Peyer's patch (tissue), 4 donors: ENCODE results near the gene TLE6. TPM values are rescaled to one million over a fixed set of nuclear protein-coding genes. Genes with fewer than 3 reads are reported as not detected.
"Not testable (repeated sequence)": the region's sequence is repeated elsewhere in the genome, so short reads cannot be mapped to it uniquely, and the experiment has no call there.

Experiments used
- DNase-seq, 3 donors: peaks; one replicate each; pipeline ENCODE4 v3.0.0-alpha.2; 2017 to 2019
- H3K27ac ChIP-seq, 4 donors: fragments of 200-600 bp; sonication (generic); one replicate each; pipeline ENCODE4 v1.5.1; 2016 to 2019
- H3K27me3 ChIP-seq, 2 donors: fragments of 200-600 bp; sonication (generic); one replicate each; pipeline ENCODE4 v1.5.1; 2019
- H3K36me3 ChIP-seq, 3 donors: fragments of 200-600 bp; sonication (generic); one replicate each; pipeline ENCODE4 v1.5.1; 2016 to 2019
- H3K4me1 ChIP-seq, 4 donors: fragments of 200-600 bp; sonication (generic); one replicate each; pipeline ENCODE4 v1.5.1; 2016 to 2019
- H3K4me3 ChIP-seq, 4 donors: fragments of 200-600 bp; sonication (generic); 1 replicate in 3 of 4; 2 replicates in 1 of 4; pipeline ENCODE4 v1.5.1; 2016 to 2019; ENCODE audit warnings: mild to moderate bottlenecking in 1 of 4
- H3K9me3 ChIP-seq, 4 donors: fragments of 200-600 bp; sonication (generic); one replicate each; pipeline ENCODE4 v1.5.1; 2016 to 2019; ENCODE audit warnings: mild to moderate bottlenecking in 1 of 4
- POLR2A ChIP-seq, 2 donors: fragments of 450-650 bp; IDR thresholded peaks; one replicate each; pipeline ENCODE4 v1.5.1; 2017; ENCODE audit warnings: antibody characterized with exemption in 2 of 2, mild to moderate bottlenecking in 2 of 2, moderate library complexity in 2 of 2
- total RNA-seq, 4 donors: library from RNA; depleted of rRNA; stranded (reverse); fragments of >200 nt; gene quantifications; one replicate each; pipeline ENCODE4 v1.1.0, GENCODE V29; 2016
- TF ChIP-seq, protein P1 (sequence below), 6 experiments: fragments of 450-650 bp in 4 of 6; fragments of 200-600 bp in 2 of 6; sonication (generic) in 1 of 6; IDR thresholded peaks; one replicate each; pipeline ENCODE4 v1.5.1; 2017 to 2019; ENCODE audit warnings: antibody characterized with exemption in 6 of 6, mild to moderate bottlenecking in 3 of 6, moderate library complexity in 1 of 6

TLE6 gene
- total RNA-seq, 4 donors from 2014 or later, result 1.9 to 2.5 TPM; not detected in 2

GRCh38 chr19:3004522-3004921, 27.2 kb downstream of the TLE6 start:
- no peak for DNase-seq
- Histone ChIP-seq H3K36me3 (no peaks in the 10 kb centered on the region), H3K4me3 (no peak overlapping the region), H3K27ac (no peak overlapping the region), H3K9me3 (no peaks in the 10 kb centered on the region), H3K27me3 (no peaks in the 10 kb centered on the region), H3K4me1 (no peaks in the 10 kb centered on the region)
- no peak for TF ChIP-seq POLR2A (IDR thresholded peaks at IDR 0.05)
- TF ChIP-seq, protein P1, sequence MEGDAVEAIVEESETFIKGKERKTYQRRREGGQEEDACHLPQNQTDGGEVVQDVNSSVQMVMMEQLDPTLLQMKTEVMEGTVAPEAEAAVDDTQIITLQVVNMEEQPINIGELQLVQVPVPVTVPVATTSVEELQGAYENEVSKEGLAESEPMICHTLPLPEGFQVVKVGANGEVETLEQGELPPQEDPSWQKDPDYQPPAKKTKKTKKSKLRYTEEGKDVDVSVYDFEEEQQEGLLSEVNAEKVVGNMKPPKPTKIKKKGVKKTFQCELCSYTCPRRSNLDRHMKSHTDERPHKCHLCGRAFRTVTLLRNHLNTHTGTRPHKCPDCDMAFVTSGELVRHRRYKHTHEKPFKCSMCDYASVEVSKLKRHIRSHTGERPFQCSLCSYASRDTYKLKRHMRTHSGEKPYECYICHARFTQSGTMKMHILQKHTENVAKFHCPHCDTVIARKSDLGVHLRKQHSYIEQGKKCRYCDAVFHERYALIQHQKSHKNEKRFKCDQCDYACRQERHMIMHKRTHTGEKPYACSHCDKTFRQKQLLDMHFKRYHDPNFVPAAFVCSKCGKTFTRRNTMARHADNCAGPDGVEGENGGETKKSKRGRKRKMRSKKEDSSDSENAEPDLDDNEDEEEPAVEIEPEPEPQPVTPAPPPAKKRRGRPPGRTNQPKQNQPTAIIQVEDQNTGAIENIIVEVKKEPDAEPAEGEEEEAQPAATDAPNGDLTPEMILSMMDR (IDR thresholded peaks at IDR 0.05), result no peak

- no peaks in the 10 kb centered on the region for H3K9me3 ChIP-seq
- TF ChIP-seq POLR2A (IDR thresholded peaks at IDR 0.05), result no peak
- TF ChIP-seq, protein P1 (IDR thresholded peaks at IDR 0.05), result no peak
- H3K4me3 ChIP-seq, result no peak overlapping the region
- no peak overlapping the region for H3K27ac ChIP-seq
- H3K27me3 ChIP-seq, result no peaks in the 10 kb centered on the region
- H3K36me3 ChIP-seq, result no peaks in the 10 kb centered on the region
- no peak for DNase-seq
- H3K4me1 ChIP-seq, result no peaks in the 10 kb centered on the region
Measured at GRCh38 chr19:3005345-3005744, 28.0 kb downstream of the TLE6 start.

- H3K36me3 ChIP-seq, result no peaks in the 10 kb centered on the region
- no peaks in the 10 kb centered on the region for H3K4me1 ChIP-seq
- no peak overlapping the region for H3K27ac ChIP-seq
- no peak for DNase-seq
- TF ChIP-seq, protein P1 (IDR thresholded peaks at IDR 0.05), result no peak
- no peak for TF ChIP-seq POLR2A (IDR thresholded peaks at IDR 0.05)
- H3K9me3 ChIP-seq, result no peaks in the 10 kb centered on the region
- H3K27me3 ChIP-seq, result no peaks in the 10 kb centered on the region
- no peak overlapping the region for H3K4me3 ChIP-seq
Measured at GRCh38 chr19:3006075-3006767, 28.9 kb downstream of the TLE6 start.

GRCh38 chr19:3007975-3008374, 30.6 kb downstream of the TLE6 start:
- Histone ChIP-seq H3K27ac (no peak overlapping the region), H3K4me3 (no peak overlapping the region), H3K36me3 (no peaks in the 10 kb centered on the region)

GRCh38 chr19:3008994-3009393, 31.6 kb downstream of the TLE6 start:
- H3K36me3 ChIP-seq, result no peaks in the 10 kb centered on the region
- H3K4me3 ChIP-seq, result no peak overlapping the region
- no peaks in the 10 kb centered on the region for H3K27me3 ChIP-seq
- DNase-seq, result no peak
- H3K9me3 ChIP-seq, result no peaks in the 10 kb centered on the region
- H3K27ac ChIP-seq, result no peak overlapping the region
- no peaks in the 10 kb centered on the region for H3K4me1 ChIP-seq
- TF ChIP-seq, protein P1 (IDR thresholded peaks at IDR 0.05), result no peak
- no peak for TF ChIP-seq POLR2A (IDR thresholded peaks at IDR 0.05)

More at GRCh38 chr19:3007975-3008374, 30.6 kb downstream of the TLE6 start:
- no peaks in the 10 kb centered on the region for H3K27me3 ChIP-seq
- no peaks in the 10 kb centered on the region for H3K4me1 ChIP-seq
- no peak for TF ChIP-seq POLR2A (IDR thresholded peaks at IDR 0.05)
- H3K9me3 ChIP-seq, result no peaks in the 10 kb centered on the region
- no peak for DNase-seq

GRCh38 chr19:3010871-3011270, 33.5 kb downstream of the TLE6 start:
- Histone ChIP-seq H3K4me1 (no peaks in the 10 kb centered on the region), H3K27me3 (no peaks in the 10 kb centered on the region), H3K4me3 (no peak overlapping the region), H3K36me3 (no peaks in the 10 kb centered on the region), H3K27ac (no peak overlapping the region), H3K9me3 (no peaks in the 10 kb centered on the region)
- no peak for TF ChIP-seq POLR2A (IDR thresholded peaks at IDR 0.05)
- TF ChIP-seq, protein P1 (IDR thresholded peaks at IDR 0.05), result no peak
- DNase-seq, result no peak

GRCh38 chr19:3012059-3012458, 34.7 kb downstream of the TLE6 start:
- not testable (repeated sequence) for H3K9me3 ChIP-seq, H3K36me3 ChIP-seq, H3K4me1 ChIP-seq, DNase-seq, H3K27me3 ChIP-seq, H3K27ac ChIP-seq, H3K4me3 ChIP-seq
